Transverse colon (tissue), 4 donors: Measurements from ENCODE around the gene CDX1. TPM values are rescaled to one million over a fixed set of nuclear protein-coding genes. Genes with fewer than 3 reads are reported as not detected.
A peak's percentile ranks its signal among the peaks of the same experiment; 100 is the strongest.

Experiments
- DNase-seq: peaks from one replicate; pipeline ENCODE4 v3.0.0-alpha.2; 2019
- H3K27ac ChIP-seq, 4 donors: fragments of 200-600 bp; sonication (generic); 2 replicates each; pipeline ENCODE4 v1.5.1; 2016 to 2018; ENCODE audit warnings: inconsistent platforms in 4 of 4
- H3K27me3 ChIP-seq: fragments of 200-600 bp; sonication (generic); 2 replicates; pipeline ENCODE4 v1.5.1; 2017; ENCODE audit warnings: inconsistent platforms
- H3K36me3 ChIP-seq, 4 donors: fragments of 200-600 bp; sonication (generic); 2 replicates each; pipeline ENCODE4 v1.5.1; 2017 to 2019; ENCODE audit warnings: inconsistent platforms in 4 of 4
- H3K4me1 ChIP-seq, 4 donors: fragments of 200-600 bp; sonication (generic); 2 replicates each; pipeline ENCODE4 v1.5.1; 2017 to 2020; ENCODE audit warnings: inconsistent platforms in 4 of 4
- H3K4me3 ChIP-seq, 4 donors: fragments of 200-600 bp; sonication (generic); 1 replicate in 1 of 4; 2 replicates in 3 of 4; pipeline versions ENCODE4 v1.5.1 to v1.6.1; 2017 to 2019; ENCODE audit warnings: inconsistent platforms in 4 of 4
- H3K9me3 ChIP-seq, 2 donors: fragments of 200-600 bp; sonication (generic); 2 replicates each; pipeline ENCODE4 v1.5.1; 2017 to 2019; ENCODE audit warnings: inconsistent platforms in 2 of 2
- CTCF ChIP-seq, 5 experiments: fragments of 200-600 bp in 3 of 5; fragments of 450-650 bp in 2 of 5; sonication (generic) in 3 of 5; IDR thresholded peaks; 1 replicate in 2 of 5; 2 replicates in 3 of 5; pipeline ENCODE4 v1.5.1; 2016 to 2017; ENCODE audit warnings: antibody characterized with exemption in 5 of 5, inconsistent platforms in 3 of 5, mild to moderate bottlenecking in 2 of 5, moderate library complexity in 1 of 5
- EP300 ChIP-seq: sonication (generic); formaldehyde crosslinking; IDR thresholded peaks from one replicate; pipeline ENCODE4 v1.6.1; 2017; ENCODE audit warnings: antibody characterized with exemption, low read depth
- POLR2A ChIP-seq: fragments of 450-650 bp; IDR thresholded peaks from one replicate; pipeline ENCODE4 v1.6.1; 2016; ENCODE audit warnings: antibody characterized with exemption, mild to moderate bottlenecking, moderate library complexity
- POLR2AphosphoS5 ChIP-seq, 3 donors: sonication (generic); formaldehyde crosslinking; IDR thresholded peaks; one replicate each; pipeline ENCODE4 v1.6.1; 2016; ENCODE audit warnings: antibody characterized with exemption in 3 of 3
- WGBS, 2 donors: methylation state at CpG; one replicate each; pipeline ENCODE4 v1.1.5; 2018; ENCODE audit warnings: low coverage in 1 of 2; 5-methylcytosine and 5-hydroxymethylcytosine counted together
- in situ Hi-C, 4 donors: fragments of 200-750 bp; cut with MboI; loops; one replicate each; pipeline versions ENCODE4 v1.15.0 to v1.15.1; 2017; ENCODE audit warnings: low sequenced_read_pairs in 3 of 4, low pct_ligation_motif_present in 1 of 4, low pct_unique_long_range_greater_than_20kb in 1 of 4
- intact Hi-C: fragments of 100-400 bp; cut with DNase I; formaldehyde crosslinking; loops from one replicate; pipeline ENCODE4 v1.15.1; 2023; ENCODE audit warnings: low total_unique reads
- total RNA-seq, 4 donors: library from RNA; depleted of rRNA; stranded (reverse); fragments of >200 nt; gene quantifications; one replicate each; pipeline ENCODE4 v1.1.0, GENCODE V29; 2016

The CDX1 gene
- total RNA-seq, 4 donors from 2014 or later = 249 to 540 (median 360) TPM

GRCh38 chr5:150154618-150155128, 11.9 kb upstream of the CDX1 start:
- no peak for DNase-seq
- intact Hi-C loops (no loop called here), in situ Hi-C loops (loop anchor here in 2 of 4 donors (25.0 kb wide), 1 partner anchor 283 kb away; the partner anchor contains the start of gene RPS14 (in 2 of the 2))
- H3K27me3 ChIP-seq = no peaks in the 10 kb centered on the region
- TF ChIP-seq POLR2AphosphoS5 (IDR thresholded peaks at IDR 0.05) = no peak
- no peak for TF ChIP-seq CTCF (IDR thresholded peaks at IDR 0.05)
- no peak for TF ChIP-seq POLR2A
- no peaks in the 10 kb centered on the region for H3K9me3 ChIP-seq
- no peaks in the 10 kb centered on the region for H3K36me3 ChIP-seq
- H3K4me1 ChIP-seq = peaks cover 0 to 10% (median 5%) of the 10 kb centered on the region in 4 donors
- peak overlapping the region; percentile 33 to 45 (median 38) for H3K4me3 ChIP-seq
- peak overlapping the region; percentile 77 to 91 (median 84) for H3K27ac ChIP-seq
- WGBS, 2 donors = 69% methylated on average over 7 of the region's 7 CpGs; no CpG with 5 or more reads in 1 of the 2 donors

GRCh38 chr5:150155258-150156026, 11.1 kb upstream of the CDX1 start, which contains the start of gene PDGFRB:
TSS of gene PDGFRB (minus strand) at chr5:150155845. CDS start at chr5:150137047, 18,798 bp downstream.
- no peaks in the 10 kb centered on the region for H3K9me3 ChIP-seq
- TF ChIP-seq POLR2A (peak; percentile 48), CTCF (IDR thresholded peaks at IDR 0.05) (no peak), POLR2AphosphoS5 (IDR thresholded peaks at IDR 0.05) (peak; percentile 76 to 85 (median 79)), EP300 (no peak)
- peak within 1 kb of the TSS; percentile 33 to 45 (median 38) for H3K4me3 ChIP-seq
- peak; percentile 82 for DNase-seq
- intact Hi-C loops (no loop called here), in situ Hi-C loops (loop anchor here in 2 of 4 donors (25.0 kb wide), 1 partner anchor 282 kb away; the partner anchor contains the start of gene RPS14 (in 2 of the 2))
- WGBS, 2 donors = 37% methylated on average over 16 of the region's 17 CpGs; no CpG with 5 or more reads in 1 of the 2 donors
- H3K4me1 ChIP-seq = peaks cover 0 to 10% (median 5%) of the 10 kb centered on the region in 4 donors
- H3K36me3 ChIP-seq = no peaks in the 10 kb centered on the region
- H3K27ac ChIP-seq = peak within 1 kb of the TSS; percentile 77 to 91 (median 84)
- H3K27me3 ChIP-seq = no peaks in the 10 kb centered on the region

GRCh38 chr5:150156027-150156368, 10.6 kb upstream of the CDX1 start:
- peak overlapping the region in 3 of 4 donors; percentile 35 to 45 (median 40) for H3K4me3 ChIP-seq
- DNase-seq = no peak

More at GRCh38 chr5:150156027-150156368, 10.6 kb upstream of the CDX1 start:
- Histone ChIP-seq H3K9me3 (no peaks in the 10 kb centered on the region), H3K27ac (peak overlapping the region; percentile 77 to 91 (median 84)), H3K27me3 (no peaks in the 10 kb centered on the region), H3K4me1 (peaks cover 0 to 10% (median 5%) of the 10 kb centered on the region in 4 donors), H3K36me3 (no peaks in the 10 kb centered on the region)
- TF ChIP-seq POLR2AphosphoS5 (IDR thresholded peaks at IDR 0.05) = no peak
- no peak for TF ChIP-seq EP300
- TF ChIP-seq CTCF (IDR thresholded peaks at IDR 0.05) = no peak
- no peak for TF ChIP-seq POLR2A
- WGBS, 2 donors = 33% methylated on average over 9 of the region's 9 CpGs; no CpG with 5 or more reads in 1 of the 2 donors
- intact Hi-C loops (no loop called here), in situ Hi-C loops (loop anchor here in 2 of 4 donors (25.0 kb wide), 1 partner anchor 281 kb away; the partner anchor contains the start of gene RPS14 (in 2 of the 2))
